ENCODE measurements around the gene FOXK1. TPM values are rescaled to one million over a fixed set of nuclear protein-coding genes. Genes with fewer than 3 reads are reported as not detected.

FOXK1 gene
- polyA plus RNA-seq, 1 experiment = 3.3 TPM

DNA sequence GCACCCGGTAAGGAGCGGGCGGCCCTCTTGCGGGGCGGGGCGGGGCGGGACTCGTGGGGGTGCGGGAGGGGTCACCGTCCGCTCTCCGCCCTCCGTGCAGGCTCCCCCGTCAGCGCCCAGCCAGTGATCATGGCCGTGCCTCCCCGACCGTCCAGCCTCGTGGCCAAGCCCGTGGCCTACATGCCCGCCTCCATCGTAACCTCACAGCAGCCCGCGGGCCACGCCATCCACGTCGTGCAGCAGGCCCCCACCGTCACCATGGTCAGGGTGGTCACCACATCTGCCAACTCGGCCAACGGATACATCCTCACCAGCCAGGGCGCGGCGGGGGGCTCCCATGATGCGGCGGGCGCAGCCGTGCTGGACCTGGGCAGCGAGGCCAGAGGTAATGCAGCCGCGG is 77.1 kb downstream of the FOXK1 start:
- Histone ChIP-seq H3K27me3 (ENCODE audit: control insufficient read depth, insufficient read depth, low read length) (no peaks in the 10 kb centered on the region), H3K4me3 (ENCODE audit: low read depth, low read length) (no peak overlapping the region), H3K36me3 (ENCODE audit: control insufficient read depth, insufficient read depth, low read length) (peaks cover 53% of the 10 kb centered on the region)
- DNase-seq (ENCODE audit: low read depth) = no peak
- ChIA-PET POLR2A (no interaction called here), CTCF (no interaction called here)
- TF ChIP-seq, protein P1, sequence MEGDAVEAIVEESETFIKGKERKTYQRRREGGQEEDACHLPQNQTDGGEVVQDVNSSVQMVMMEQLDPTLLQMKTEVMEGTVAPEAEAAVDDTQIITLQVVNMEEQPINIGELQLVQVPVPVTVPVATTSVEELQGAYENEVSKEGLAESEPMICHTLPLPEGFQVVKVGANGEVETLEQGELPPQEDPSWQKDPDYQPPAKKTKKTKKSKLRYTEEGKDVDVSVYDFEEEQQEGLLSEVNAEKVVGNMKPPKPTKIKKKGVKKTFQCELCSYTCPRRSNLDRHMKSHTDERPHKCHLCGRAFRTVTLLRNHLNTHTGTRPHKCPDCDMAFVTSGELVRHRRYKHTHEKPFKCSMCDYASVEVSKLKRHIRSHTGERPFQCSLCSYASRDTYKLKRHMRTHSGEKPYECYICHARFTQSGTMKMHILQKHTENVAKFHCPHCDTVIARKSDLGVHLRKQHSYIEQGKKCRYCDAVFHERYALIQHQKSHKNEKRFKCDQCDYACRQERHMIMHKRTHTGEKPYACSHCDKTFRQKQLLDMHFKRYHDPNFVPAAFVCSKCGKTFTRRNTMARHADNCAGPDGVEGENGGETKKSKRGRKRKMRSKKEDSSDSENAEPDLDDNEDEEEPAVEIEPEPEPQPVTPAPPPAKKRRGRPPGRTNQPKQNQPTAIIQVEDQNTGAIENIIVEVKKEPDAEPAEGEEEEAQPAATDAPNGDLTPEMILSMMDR (IDR thresholded peaks at IDR 0.05; ENCODE audit: insufficient read depth, low read depth, low read length) = no peak

DNA sequence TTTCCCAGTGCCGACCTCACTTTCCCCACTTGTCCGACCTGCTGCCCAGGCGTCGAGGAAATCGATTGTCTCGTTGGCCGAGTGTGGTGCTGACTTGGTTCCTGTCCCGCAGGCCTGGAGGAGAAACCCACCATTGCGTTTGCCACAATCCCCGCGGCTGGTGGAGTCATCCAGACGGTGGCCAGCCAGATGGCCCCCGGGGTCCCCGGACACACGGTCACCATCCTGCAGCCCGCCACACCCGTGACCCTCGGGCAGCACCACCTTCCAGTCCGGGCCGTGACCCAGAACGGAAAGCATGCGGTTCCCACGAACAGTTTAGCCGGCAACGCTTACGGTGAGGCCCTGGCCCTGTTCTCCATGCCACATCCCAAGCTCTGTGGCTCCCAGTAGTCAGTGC is 78.9 kb downstream of the FOXK1 start:
- Histone ChIP-seq H3K4me3 (ENCODE audit: low read depth, low read length) (no peak overlapping the region), H3K27me3 (ENCODE audit: control insufficient read depth, insufficient read depth, low read length) (no peaks in the 10 kb centered on the region), H3K36me3 (ENCODE audit: control insufficient read depth, insufficient read depth, low read length) (peaks cover 60% of the 10 kb centered on the region)
- TF ChIP-seq, protein P1 (IDR thresholded peaks at IDR 0.05; ENCODE audit: insufficient read depth, low read depth, low read length) = no peak
- ChIA-PET POLR2A (no interaction called here), CTCF (interaction anchor here (0.6 kb wide), 1 partner anchor 47 kb away, joined by 3 read pairs; no protein-coding TSS in a partner anchor)
- DNase-seq (ENCODE audit: low read depth) = no peak

DNA sequence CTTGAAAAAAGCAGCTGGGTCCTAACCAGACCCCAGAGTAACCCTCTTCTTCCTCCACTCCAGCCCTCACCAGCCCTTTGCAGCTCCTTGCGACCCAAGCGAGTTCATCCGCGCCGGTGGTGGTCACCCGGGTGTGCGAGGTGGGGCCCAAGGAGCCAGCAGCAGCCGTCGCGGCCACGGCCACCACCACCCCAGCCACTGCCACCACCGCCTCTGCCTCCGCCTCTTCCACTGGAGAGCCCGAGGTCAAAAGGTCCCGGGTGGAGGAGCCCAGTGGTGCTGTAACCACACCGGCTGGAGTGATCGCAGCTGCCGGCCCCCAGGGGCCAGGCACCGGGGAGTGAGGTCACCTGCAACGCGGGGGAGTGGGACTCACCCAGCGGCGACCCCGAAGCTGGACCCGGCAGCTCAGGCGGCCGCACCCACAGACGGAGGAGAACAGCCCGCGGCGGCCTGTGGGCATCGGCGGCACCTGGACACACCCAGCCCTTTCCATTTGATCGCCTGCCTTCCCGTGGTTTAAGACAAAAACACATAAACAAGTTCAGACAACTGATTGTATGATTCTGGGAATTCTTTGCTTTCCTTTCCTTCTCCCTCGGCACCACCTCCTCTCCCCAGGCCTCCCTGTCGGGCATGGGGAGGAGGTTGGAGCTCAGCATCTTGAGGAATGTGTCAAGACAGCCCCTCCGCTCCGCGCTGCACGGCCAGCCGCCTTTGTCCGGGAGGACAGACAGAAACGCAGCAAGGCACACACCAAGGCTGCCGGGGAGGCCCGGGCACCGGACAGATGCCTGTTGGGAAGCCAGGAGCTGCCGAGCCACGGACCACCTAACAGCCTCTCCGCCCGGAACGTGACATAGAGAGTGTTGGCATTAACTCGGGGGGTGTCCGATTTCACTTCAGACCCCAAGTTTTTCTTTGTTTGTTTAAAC is 80.3 kb downstream of the FOXK1 start:
- peaks cover 60% of the 10 kb centered on the region for H3K36me3 ChIP-seq (ENCODE audit: control insufficient read depth, insufficient read depth, low read length)
- no peaks in the 10 kb centered on the region for H3K27me3 ChIP-seq (ENCODE audit: control insufficient read depth, insufficient read depth, low read length)
- no peak overlapping the region for H3K4me3 ChIP-seq (ENCODE audit: low read depth, low read length)
- no peak for DNase-seq (ENCODE audit: low read depth)
- CTCF ChIA-PET = no interaction called here
- POLR2A ChIA-PET = no interaction called here
- TF ChIP-seq, protein P1 (IDR thresholded peaks at IDR 0.05; ENCODE audit: insufficient read depth, low read depth, low read length) = no peak

DNA sequence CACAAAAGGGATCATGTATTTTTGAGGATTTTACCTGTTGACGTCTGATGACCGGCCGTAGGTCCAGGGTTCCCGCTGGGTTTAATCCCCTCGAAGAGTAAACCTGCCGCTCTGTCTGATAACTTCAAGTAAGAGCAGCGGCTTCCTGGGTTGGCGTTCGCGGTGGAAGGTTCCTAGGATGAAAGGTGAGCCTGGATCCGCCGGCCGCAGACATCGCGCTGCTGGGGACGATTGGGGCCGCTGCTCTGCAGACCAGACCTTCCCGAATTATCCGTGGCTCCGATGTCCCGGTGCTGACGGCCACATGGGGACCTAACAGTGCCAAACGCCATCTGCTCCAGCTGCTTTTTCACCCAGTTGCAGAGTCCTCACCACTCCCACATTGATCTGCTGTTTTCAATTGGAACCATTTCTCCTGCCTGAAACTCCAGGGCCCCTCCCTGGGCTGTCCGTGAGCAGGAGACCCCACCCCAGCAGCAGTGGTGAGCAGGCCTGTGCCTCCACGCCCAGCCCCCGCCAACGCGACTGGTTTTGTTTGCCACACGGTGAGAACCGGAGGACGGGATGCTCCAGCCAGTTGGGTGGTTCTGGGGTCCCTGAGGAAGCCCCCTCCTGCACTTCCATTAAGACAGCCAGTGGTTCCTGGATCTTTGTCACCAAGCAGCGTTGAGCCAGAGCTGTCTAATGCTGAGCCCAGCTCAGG is 81.1 kb downstream of the FOXK1 start:
- H3K4me3 ChIP-seq (ENCODE audit: low read depth, low read length) = no peak overlapping the region
- CTCF ChIA-PET = no interaction called here
- no peaks in the 10 kb centered on the region for H3K27me3 ChIP-seq (ENCODE audit: control insufficient read depth, insufficient read depth, low read length)
- H3K36me3 ChIP-seq (ENCODE audit: control insufficient read depth, insufficient read depth, low read length) = peaks cover 56% of the 10 kb centered on the region
- POLR2A ChIA-PET = no interaction called here
- DNase-seq (ENCODE audit: low read depth) = no peak
- TF ChIP-seq, protein P1 (IDR thresholded peaks at IDR 0.05; ENCODE audit: insufficient read depth, low read depth, low read length) = no peak

DNA sequence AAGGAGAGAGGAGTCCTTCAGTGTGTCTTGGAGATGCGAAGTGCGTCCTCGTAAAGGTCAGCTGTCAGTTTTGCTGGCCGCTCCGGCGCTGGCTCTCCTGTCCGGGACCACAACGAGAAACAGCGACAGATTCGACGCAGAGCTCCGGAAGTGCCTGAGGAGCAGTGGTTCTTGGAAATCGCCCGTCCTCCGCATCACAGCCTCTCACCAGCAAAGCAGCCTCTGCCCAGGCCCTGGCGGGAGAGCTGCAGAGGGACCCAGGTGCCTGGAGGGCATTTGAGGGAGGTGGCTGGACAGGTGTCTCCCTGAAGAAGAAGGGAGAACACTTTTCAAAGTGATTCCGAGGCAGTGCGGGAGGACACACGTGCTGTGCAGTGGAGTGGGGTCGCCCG is 81.7 kb downstream of the FOXK1 start:
- no peaks in the 10 kb centered on the region for H3K27me3 ChIP-seq (ENCODE audit: control insufficient read depth, insufficient read depth, low read length)
- peaks cover 52% of the 10 kb centered on the region for H3K36me3 ChIP-seq (ENCODE audit: control insufficient read depth, insufficient read depth, low read length)
- TF ChIP-seq, protein P1 (IDR thresholded peaks at IDR 0.05; ENCODE audit: insufficient read depth, low read depth, low read length) = no peak
- CTCF ChIA-PET = no interaction called here
- POLR2A ChIA-PET = no interaction called here
- no peak for DNase-seq (ENCODE audit: low read depth)
- no peak overlapping the region for H3K4me3 ChIP-seq (ENCODE audit: low read depth, low read length)
